ENCODE data around the gene KDM8.
"Not testable (repeated sequence)": the region's sequence is repeated elsewhere in the genome, so short reads cannot be mapped to it uniquely, and the experiment has no call there.

The KDM8 gene

DNA sequence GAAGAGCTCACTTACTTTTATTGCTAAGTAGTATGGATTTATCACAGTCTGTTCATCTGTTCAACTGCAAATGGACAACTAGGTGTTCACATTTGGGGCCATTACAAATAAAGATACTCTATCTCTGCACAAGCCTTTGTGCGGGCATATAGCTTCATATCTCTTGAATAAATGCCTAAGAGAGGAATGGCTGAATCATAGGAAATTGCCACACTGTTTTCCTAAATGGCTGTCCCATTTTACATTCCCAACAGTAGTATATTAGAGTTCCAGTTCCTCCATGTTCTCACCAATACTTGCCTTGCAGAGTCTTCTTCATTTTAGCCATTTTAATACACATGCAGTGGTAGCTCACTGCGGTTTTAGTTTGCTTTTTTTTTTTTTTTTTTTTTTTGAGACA lies 44.7 kb downstream of the KDM8 start (continued):
- TF ChIP-seq, protein P1, sequence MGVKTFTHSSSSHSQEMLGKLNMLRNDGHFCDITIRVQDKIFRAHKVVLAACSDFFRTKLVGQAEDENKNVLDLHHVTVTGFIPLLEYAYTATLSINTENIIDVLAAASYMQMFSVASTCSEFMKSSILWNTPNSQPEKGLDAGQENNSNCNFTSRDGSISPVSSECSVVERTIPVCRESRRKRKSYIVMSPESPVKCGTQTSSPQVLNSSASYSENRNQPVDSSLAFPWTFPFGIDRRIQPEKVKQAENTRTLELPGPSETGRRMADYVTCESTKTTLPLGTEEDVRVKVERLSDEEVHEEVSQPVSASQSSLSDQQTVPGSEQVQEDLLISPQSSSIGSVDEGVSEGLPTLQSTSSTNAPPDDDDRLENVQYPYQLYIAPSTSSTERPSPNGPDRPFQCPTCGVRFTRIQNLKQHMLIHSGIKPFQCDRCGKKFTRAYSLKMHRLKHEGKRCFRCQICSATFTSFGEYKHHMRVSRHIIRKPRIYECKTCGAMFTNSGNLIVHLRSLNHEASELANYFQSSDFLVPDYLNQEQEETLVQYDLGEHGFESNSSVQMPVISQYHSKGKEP (tag by site-specific recombination; IDR thresholded peaks at IDR 0.05) = no peak
- TF ChIP-seq ZSCAN4 (tag by site-specific recombination; IDR thresholded peaks at IDR 0.05) (no peak), ZNF133 (tag by site-specific recombination; IDR thresholded peaks at IDR 0.05) (no peak), ZNF175 (tag by site-specific recombination; IDR thresholded peaks at IDR 0.05) (no peak)
- TF ChIP-seq, protein P2, sequence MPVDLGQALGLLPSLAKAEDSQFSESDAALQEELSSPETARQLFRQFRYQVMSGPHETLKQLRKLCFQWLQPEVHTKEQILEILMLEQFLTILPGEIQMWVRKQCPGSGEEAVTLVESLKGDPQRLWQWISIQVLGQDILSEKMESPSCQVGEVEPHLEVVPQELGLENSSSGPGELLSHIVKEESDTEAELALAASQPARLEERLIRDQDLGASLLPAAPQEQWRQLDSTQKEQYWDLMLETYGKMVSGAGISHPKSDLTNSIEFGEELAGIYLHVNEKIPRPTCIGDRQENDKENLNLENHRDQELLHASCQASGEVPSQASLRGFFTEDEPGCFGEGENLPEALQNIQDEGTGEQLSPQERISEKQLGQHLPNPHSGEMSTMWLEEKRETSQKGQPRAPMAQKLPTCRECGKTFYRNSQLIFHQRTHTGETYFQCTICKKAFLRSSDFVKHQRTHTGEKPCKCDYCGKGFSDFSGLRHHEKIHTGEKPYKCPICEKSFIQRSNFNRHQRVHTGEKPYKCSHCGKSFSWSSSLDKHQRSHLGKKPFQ (tag by site-specific recombination; IDR thresholded peaks at IDR 0.05) = no peak

DNA sequence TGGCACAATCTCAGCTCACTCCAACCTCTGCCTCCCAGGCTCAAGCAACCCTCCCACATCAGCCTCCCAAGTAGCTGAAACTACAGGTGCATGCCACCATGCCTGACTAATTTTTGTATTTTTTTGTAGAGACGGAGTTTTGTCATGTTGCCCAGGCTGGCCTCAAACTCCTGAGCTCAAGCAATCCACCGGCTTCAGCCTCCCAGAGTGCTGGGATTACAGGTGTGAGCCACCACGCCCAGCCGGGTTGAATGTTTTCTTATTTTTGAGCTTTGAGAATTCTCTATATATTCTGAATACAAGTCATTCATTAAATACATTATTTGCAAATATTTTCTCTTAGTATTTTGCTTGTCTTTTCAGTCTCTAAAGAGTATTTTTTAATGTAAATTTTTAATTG lies 45.6 kb downstream of the KDM8 start:
- H3K4me3 ChIP-seq (ENCODE audit: low read depth, low read length); H3K9me3 ChIP-seq (ENCODE audit: control insufficient read depth, insufficient read depth, low read depth, low read length); POLR2A ChIA-PET; H3K36me3 ChIP-seq (ENCODE audit: control insufficient read depth in 2 of 2, insufficient read depth in 1 of 2, low read length in 2 of 2); H3K27ac ChIP-seq (ENCODE audit: extremely low read depth, low read depth, low read length); H3K4me1 ChIP-seq (ENCODE audit: control insufficient read depth, insufficient read depth, low read length): not testable (repeated sequence)
- CTCF ChIA-PET = interaction anchor here (0.8 kb wide), 1 partner anchor 15 kb away, joined by 3 read pairs; no protein-coding TSS in a partner anchor

GRCh38 chr16:27251541-27252205 lies 48.3 kb downstream of the KDM8 start:
- ChIA-PET POLR2A (no interaction called here), CTCF (interaction anchor here (1.3 kb wide), 1 partner anchor 17 kb away, joined by 4 read pairs; no protein-coding TSS in a partner anchor)
- Histone ChIP-seq H3K4me1 (ENCODE audit: control insufficient read depth, insufficient read depth, low read length) (no peaks in the 10 kb centered on the region), H3K27ac (ENCODE audit: extremely low read depth, low read depth, low read length) (no peak overlapping the region), H3K4me3 (ENCODE audit: low read depth, low read length) (no peak overlapping the region), H3K36me3 (ENCODE audit: control insufficient read depth in 2 of 2, insufficient read depth in 1 of 2, low read length in 2 of 2) (peaks cover 0 to 18% of the 10 kb centered on the region in 2 experiments), H3K9me3 (ENCODE audit: control insufficient read depth, insufficient read depth, low read depth, low read length) (no peaks in the 10 kb centered on the region)
- TF ChIP-seq ZNF558 (tag by site-specific recombination; IDR thresholded peaks at IDR 0.05) = no peak
- TF ChIP-seq YY1 (tag by site-specific recombination; IDR thresholded peaks at IDR 0.05) = no peak
- no peak for TF ChIP-seq BCL11A (tag by site-specific recombination; IDR thresholded peaks at IDR 0.05; ENCODE audit: low read depth)
- TF ChIP-seq ZBTB48 (tag by site-specific recombination; IDR thresholded peaks at IDR 0.05) = no peak
- no peak for TF ChIP-seq MZF1 (tag by site-specific recombination; IDR thresholded peaks at IDR 0.05; ENCODE audit: borderline replicate concordance)
- no peak for TF ChIP-seq ZNF530 (tag by site-specific recombination; IDR thresholded peaks at IDR 0.05; ENCODE audit: low read depth)
- TF ChIP-seq, protein P3, sequence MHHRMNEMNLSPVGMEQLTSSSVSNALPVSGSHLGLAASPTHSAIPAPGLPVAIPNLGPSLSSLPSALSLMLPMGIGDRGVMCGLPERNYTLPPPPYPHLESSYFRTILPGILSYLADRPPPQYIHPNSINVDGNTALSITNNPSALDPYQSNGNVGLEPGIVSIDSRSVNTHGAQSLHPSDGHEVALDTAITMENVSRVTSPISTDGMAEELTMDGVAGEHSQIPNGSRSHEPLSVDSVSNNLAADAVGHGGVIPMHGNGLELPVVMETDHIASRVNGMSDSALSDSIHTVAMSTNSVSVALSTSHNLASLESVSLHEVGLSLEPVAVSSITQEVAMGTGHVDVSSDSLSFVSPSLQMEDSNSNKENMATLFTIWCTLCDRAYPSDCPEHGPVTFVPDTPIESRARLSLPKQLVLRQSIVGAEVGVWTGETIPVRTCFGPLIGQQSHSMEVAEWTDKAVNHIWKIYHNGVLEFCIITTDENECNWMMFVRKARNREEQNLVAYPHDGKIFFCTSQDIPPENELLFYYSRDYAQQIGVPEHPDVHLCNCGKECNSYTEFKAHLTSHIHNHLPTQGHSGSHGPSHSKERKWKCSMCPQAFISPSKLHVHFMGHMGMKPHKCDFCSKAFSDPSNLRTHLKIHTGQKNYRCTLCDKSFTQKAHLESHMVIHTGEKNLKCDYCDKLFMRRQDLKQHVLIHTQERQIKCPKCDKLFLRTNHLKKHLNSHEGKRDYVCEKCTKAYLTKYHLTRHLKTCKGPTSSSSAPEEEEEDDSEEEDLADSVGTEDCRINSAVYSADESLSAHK (tag by site-specific recombination; IDR thresholded peaks at IDR 0.05) = no peak
- TF ChIP-seq, protein P4, sequence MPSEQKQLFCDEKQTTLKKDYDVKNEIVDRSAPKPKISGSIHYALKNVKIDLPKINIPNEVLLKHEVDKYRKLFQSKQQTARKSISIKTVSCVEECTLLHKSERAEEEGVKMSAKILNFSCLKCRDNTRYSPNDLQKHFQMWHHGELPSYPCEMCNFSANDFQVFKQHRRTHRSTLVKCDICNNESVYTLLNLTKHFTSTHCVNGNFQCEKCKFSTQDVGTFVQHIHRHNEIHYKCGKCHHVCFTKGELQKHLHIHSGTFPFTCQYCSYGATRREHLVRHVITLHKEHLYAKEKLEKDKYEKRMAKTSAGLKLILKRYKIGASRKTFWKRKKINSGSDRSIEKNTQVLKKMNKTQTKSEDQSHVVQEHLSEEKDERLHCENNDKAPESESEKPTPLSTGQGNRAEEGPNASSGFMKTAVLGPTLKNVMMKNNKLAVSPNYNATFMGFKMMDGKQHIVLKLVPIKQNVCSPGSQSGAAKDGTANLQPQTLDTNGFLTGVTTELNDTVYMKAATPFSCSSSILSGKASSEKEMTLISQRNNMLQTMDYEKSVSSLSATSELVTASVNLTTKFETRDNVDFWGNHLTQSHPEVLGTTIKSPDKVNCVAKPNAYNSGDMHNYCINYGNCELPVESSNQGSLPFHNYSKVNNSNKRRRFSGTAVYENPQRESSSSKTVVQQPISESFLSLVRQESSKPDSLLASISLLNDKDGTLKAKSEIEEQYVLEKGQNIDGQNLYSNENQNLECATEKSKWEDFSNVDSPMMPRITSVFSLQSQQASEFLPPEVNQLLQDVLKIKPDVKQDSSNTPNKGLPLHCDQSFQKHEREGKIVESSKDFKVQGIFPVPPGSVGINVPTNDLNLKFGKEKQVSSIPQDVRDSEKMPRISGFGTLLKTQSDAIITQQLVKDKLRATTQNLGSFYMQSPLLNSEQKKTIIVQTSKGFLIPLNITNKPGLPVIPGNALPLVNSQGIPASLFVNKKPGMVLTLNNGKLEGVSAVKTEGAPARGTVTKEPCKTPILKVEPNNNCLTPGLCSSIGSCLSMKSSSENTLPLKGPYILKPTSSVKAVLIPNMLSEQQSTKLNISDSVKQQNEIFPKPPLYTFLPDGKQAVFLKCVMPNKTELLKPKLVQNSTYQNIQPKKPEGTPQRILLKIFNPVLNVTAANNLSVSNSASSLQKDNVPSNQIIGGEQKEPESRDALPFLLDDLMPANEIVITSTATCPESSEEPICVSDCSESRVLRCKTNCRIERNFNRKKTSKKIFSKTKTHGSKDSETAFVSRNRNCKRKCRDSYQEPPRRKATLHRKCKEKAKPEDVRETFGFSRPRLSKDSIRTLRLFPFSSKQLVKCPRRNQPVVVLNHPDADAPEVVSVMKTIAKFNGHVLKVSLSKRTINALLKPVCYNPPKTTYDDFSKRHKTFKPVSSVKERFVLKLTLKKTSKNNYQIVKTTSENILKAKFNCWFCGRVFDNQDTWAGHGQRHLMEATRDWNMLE (tag by site-specific recombination; conservative IDR thresholded peaks at IDR 0.05; ENCODE audit: low read depth) = no peak
- TF ChIP-seq ZNF610 (tag by site-specific recombination; IDR thresholded peaks at IDR 0.05; ENCODE audit: borderline replicate concordance) = no peak
- TF ChIP-seq ZNF202 (tag by site-specific recombination; IDR thresholded peaks at IDR 0.05; ENCODE audit: borderline replicate concordance) = no peak
- TF ChIP-seq ZNF600 (tag by site-specific recombination; IDR thresholded peaks at IDR 0.05) = no peak
- TF ChIP-seq ZSCAN23 (tag by site-specific recombination; IDR thresholded peaks at IDR 0.05) = no peak
- TF ChIP-seq ZNF274 (IDR thresholded peaks at IDR 0.05; ENCODE audit: low read length) = no peak
- TF ChIP-seq ZNF274 (tag by site-specific recombination; IDR thresholded peaks at IDR 0.05; ENCODE audit: borderline replicate concordance) = no peak
